Measurements from ENCODE around the gene MFSD6L. TPM values are rescaled to one million over a fixed set of nuclear protein-coding genes. Genes with fewer than 3 reads are reported as not detected.

MFSD6L gene
- total and polyA plus RNA-seq, 10 of the 15 experiments (the other 5 are each of a cell fraction or from before 2014, with no cell fraction given), result 0.39 to 3.1 (median 1.1) TPM

GRCh38 chr17:8798176-8798845, 854 bp downstream of the MFSD6L start:
- 96% methylated on average over 23 of the region's 23 CpGs for WGBS (ENCODE audit: insufficient coverage, insufficient replicate concordance, low lambda C conversion rate, missing lambda C conversion rate)
- ChIA-PET RAD21 (ENCODE audit: unreplicated experiment) (no interaction called here), POLR2A (no interaction called here), SMC1A (ENCODE audit: uncharacterized antibody, unreplicated experiment) (no interaction called here), CTCF (interaction anchor here (0.6 to 1.9 kb wide), 2 partner anchors 13 to 200 kb away, joined by 3 to 9 read pairs; no protein-coding TSS in a partner anchor)
- H3K27me3 ChIP-seq (replicated peaks in 1 of 2; ENCODE audit: control insufficient read depth in 2 of 2, insufficient read depth in 2 of 2, low read length in 1 of 2), result no peaks in the 10 kb centered on the region
- no peak overlapping the region for H3K27ac ChIP-seq (ENCODE audit: control insufficient read depth, insufficient read depth)
- no peak for TF ChIP-seq CEBPB (IDR thresholded peaks at IDR 0.05; ENCODE audit: borderline replicate concordance in 1 of 2, low read depth in 2 of 2, low read length in 2 of 2)
- no peak for TF ChIP-seq RFX5 (IDR thresholded peaks at IDR 0.05; ENCODE audit: low read depth, low read length)
- no peak for TF ChIP-seq ZBED1 (IDR thresholded peaks at IDR 0.05; ENCODE audit: borderline replicate concordance)
- TF ChIP-seq SRF (IDR thresholded peaks at IDR 0.05; ENCODE audit: low read depth in 2 of 2, low read length in 2 of 2), result no peak
- TF ChIP-seq DPF2 (IDR thresholded peaks at IDR 0.05), result no peak
- no peak for TF ChIP-seq E4F1 (IDR thresholded peaks at IDR 0.05; ENCODE audit: borderline replicate concordance, partially characterized antibody)
- TF ChIP-seq SUZ12 (IDR thresholded peaks at IDR 0.05; ENCODE audit: unreplicated experiment), result no peak
- TF ChIP-seq MAX (IDR thresholded peaks at IDR 0.05; ENCODE audit: low read depth, low read length), result no peak
- no peak for TF ChIP-seq MYB (IDR thresholded peaks at IDR 0.05; ENCODE audit: borderline replicate concordance, low read depth, low read length)
- no peak for TF ChIP-seq MLLT1 (IDR thresholded peaks at IDR 0.05)
- peak; percentile 42; the same call in 1 of the 2 replicates for TF ChIP-seq POLR2AphosphoS2 (IDR thresholded peaks at IDR 0.05; ENCODE audit: low read depth, low read length)
- no peak for TF ChIP-seq RUNX3 (IDR thresholded peaks at IDR 0.05; ENCODE audit: low read length)
- no peak for TF ChIP-seq PKNOX1 (IDR thresholded peaks at IDR 0.05)
- TF ChIP-seq POLR2AphosphoS5 (IDR thresholded peaks at IDR 0.05; ENCODE audit: low read length), result peak; percentile 24; the same call in 1 of the 2 replicates
- BruUV-seq (replicated peaks), result no TSS peak
- in situ Hi-C loops (cut with MboI) (no loop called here), intact Hi-C loops (cut with micrococcal nuclease; ENCODE audit: unreplicated experiment) (no loop called here)
- no peak overlapping the region for H3K4me2 ChIP-seq (ENCODE audit: control insufficient read depth, insufficient read depth)
- no peak overlapping the region for H3K9ac ChIP-seq (ENCODE audit: control insufficient read depth, insufficient read depth, low read length)
- no peak for FAIRE-seq
- H3K4me1 ChIP-seq (ENCODE audit: control insufficient read depth, insufficient read depth, low read length), result no peaks in the 10 kb centered on the region
- peaks cover 25 to 26% of the 10 kb centered on the region in 2 experiments for H3K36me3 ChIP-seq (ENCODE audit: control insufficient read depth in 2 of 2, insufficient read depth in 2 of 2, low read length in 1 of 2)
- DNase-seq (ENCODE audit: low read depth, low spot score), result no peak
- H3K4me3 ChIP-seq, result no peak overlapping the region
- H3K9me3 ChIP-seq (replicated peaks; ENCODE audit: control insufficient read depth, insufficient read depth, low read length), result no peaks in the 10 kb centered on the region
- no peaks in the 10 kb centered on the region for H3K79me2 ChIP-seq (ENCODE audit: control insufficient read depth, insufficient read depth, low read length)
- no peaks in the 10 kb centered on the region for H4K20me1 ChIP-seq (ENCODE audit: control insufficient read depth, insufficient read depth)
- no peak for ATAC-seq
- H2AFZ ChIP-seq (ENCODE audit: control insufficient read depth, low read depth, low read length), result no peak overlapping the region
